LNCAP (cell line): ENCODE data around the gene CCIN.

Experiments used
- TF ChIP-seq, protein P1 (sequence below): fragments of 450-650 bp; IDR thresholded peaks from 2 replicates; pipeline ENCODE4 v1.5.1; 2017; ENCODE audit warnings: mild to moderate bottlenecking

CCIN gene

DNA sequence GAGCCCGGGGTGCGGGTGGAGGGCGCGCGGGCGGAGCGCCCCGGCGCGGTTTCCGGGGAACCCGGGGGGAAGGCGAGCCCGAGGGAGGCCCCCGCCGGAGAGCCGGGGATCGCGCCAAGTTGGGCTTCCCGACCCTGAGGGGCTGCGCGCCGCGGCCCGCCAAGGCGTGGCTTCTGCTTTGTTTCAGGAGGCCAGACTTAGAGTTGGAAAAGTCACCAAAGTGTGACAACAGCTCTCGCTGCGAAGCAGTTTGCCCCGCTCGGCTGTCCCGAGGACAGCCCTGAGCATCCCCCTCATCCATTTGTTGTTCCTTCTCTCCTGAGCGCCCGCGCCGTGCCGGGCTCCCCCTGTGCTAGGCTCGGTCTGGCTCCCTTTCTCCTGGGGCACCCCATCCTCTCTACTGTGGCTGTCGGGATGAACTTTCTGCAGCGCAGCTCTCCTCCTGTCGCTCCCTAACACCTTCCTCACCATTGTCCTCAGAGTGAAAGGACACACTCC, 32.2 kb upstream of the CCIN start:
- TF ChIP-seq, protein P1, sequence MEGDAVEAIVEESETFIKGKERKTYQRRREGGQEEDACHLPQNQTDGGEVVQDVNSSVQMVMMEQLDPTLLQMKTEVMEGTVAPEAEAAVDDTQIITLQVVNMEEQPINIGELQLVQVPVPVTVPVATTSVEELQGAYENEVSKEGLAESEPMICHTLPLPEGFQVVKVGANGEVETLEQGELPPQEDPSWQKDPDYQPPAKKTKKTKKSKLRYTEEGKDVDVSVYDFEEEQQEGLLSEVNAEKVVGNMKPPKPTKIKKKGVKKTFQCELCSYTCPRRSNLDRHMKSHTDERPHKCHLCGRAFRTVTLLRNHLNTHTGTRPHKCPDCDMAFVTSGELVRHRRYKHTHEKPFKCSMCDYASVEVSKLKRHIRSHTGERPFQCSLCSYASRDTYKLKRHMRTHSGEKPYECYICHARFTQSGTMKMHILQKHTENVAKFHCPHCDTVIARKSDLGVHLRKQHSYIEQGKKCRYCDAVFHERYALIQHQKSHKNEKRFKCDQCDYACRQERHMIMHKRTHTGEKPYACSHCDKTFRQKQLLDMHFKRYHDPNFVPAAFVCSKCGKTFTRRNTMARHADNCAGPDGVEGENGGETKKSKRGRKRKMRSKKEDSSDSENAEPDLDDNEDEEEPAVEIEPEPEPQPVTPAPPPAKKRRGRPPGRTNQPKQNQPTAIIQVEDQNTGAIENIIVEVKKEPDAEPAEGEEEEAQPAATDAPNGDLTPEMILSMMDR = no peak

DNA sequence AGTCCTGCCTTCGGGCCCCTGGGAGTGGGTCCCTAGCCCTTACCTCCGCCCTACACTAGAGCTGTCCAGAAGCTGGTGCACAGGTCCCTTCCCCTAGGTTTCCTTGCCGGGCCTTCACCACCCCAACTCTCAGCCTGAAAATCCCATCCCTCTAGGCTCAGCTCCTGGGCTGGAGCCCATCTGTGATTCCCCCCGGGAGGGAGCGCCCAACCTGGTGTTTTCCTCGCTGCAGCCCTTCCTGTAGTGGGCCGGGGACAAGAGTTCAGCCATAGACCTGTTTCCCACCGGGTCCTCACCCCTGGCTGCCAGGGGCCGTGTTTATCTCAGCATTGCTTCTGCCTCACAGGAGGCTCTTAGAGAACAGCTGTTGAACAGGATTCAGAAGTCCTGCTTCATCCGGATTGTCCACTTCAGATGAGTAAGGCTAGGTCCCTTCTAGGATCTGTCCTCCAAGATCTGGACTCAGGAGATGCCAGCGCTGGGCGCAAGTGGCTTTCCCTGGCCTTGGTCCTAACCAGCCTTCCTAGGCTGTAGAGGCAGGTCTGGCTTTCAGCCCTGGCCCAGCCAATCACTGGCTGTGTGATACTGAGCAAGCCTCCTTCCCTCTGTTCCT, 31.7 kb upstream of the CCIN start:
- TF ChIP-seq, protein P1 = no peak

DNA sequence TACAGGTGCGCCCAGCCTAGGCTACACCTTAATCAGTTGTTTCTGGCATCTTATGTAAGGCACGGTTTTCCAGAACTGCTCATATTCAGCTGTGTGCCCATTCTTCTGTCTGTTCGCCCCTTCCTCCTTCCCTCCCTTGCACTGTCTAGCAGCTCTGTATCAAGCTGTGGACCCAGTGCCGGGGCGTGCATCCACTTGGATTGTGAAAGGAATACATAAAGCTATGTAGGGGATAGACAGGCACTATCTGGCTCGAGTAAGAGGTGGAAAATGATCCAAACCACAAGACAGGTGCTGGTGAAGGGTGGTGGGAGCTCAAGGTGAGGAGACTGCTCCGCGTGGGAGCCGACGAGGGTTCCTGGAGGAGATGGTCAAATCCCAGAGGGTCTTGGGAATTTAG, 30.7 kb upstream of the CCIN start:
- TF ChIP-seq, protein P1 = no peak

DNA sequence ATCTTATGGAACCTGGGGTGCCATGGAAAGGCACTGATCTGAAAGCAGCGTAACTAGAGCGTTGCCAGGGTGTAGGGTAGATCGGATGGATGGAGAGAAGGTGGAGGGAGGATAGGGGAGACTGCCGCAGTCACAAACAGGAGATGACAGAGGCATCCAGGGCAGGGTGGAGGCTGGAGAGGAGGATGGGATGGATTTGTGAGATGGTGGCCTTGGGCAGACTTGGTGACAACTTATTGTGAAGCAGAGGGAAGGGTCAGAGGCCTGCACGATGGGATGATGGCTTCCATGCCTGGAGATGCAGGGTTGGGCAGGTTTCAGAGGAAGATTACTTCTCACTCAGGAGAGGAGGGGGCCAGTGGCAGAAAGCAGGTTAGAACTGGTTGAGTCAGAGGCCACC, 30.3 kb upstream of the CCIN start:
- TF ChIP-seq, protein P1 = no peak

DNA sequence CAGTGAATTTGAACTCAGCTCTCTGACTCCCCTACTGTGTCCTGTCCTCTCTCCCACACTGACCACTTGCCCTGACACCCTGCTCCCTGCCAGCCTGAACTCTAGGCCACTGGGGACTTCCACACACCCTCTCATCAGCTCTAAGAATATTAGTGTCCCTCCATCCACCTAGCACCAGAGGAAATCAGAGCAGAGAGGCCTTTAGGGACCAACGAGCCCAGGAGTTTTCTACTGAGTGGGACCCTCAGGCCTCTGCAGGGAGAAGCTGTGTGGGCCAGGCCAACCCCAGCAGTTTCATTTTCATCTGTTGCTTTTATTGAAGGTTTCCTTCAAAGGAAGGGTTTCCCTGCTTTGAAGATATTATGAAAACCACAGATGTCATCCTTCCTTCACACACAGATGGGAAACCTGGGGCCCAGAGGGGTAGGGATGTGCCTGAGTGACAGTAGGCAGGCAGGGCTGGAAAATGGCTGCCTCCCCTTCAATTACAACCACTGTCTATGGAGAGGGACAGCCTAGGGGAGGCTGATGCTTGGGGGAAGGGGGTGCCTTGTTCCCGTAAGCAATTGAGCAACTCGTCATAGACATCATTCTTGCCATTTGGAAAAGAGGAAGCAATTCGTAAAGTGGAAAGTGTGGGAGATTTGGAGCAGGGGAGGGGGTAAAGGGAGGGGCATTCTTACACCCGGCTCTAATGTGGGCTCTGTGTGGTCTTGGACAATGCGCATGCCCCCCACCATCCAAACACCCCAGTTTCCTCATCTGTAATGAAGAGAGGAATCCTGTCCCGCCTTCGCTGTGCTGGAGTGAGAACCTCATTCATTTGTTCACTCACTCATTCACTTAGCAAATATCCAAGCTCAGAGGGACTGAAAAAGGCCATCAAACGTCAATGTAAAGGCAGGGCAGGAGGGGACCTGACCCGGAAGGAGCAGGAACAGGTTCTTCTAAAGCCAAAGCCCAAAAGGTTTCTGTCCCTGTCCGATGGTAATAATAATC, 28.8 kb upstream of the CCIN start:
- TF ChIP-seq, protein P1 = no peak

DNA sequence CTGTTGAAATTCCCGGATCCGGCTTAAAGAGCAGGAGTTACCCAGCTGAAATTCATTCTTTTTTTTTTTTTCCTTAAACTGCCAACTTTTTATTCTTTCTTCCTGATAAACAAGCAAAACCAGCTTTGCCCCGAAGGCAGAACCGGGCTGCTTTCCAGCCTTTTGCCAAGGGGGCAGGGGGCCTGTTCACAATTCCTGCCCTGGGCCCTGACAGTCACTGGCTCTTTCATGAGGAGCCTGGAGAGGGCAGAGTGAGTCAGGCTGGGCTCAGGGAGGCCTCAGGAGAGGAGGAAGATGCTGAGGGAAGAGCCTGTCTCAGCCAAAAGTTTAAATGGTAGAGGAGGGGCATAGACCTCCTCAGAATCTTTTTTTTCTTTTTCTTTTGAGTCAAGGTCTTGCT, 27.9 kb upstream of the CCIN start:
- TF ChIP-seq, protein P1 = peak; percentile 52; the same call in 1 of the 2 replicates

DNA sequence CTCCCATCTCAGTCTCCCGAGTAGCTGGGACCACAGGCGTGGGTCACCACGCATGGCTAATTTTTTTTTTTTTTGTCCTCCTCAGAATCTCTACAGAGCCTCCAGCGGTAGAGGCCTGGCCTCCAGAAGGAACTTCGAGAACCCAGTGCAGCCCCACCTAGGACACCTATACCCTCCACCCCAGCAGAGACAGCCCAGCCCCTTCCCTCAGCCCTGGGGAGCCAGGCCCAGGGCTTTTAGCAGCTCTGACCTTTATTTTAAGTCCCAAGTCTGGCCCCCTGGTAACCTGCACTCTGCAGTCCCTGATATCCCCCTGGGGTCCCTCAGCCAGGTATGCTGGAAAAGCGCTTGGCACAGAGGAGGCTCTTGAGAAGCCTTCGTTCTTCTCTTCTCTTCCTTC, 27.4 kb upstream of the CCIN start:
- TF ChIP-seq, protein P1 = no peak
